Fibroblast of peridontal ligament (primary cell): ENCODE data around the gene OR2B3.
"Not testable (repeated sequence)": the region's sequence is repeated elsewhere in the genome, so short reads cannot be mapped to it uniquely, and the experiment has no call there.

ENCODE experiments used
- DNase-seq: peaks from one replicate; pipeline ENCODE4 v3.0.0-alpha.2; 2010; ENCODE audit errors: extremely low read depth

Gene OR2B3

GRCh38 chr6:29087213-29087612 is at the start of gene OR2B3:
Gene OR2B3, minus strand, starts transcription at chr6:29087313. Its CDS starts 65 bp downstream, at chr6:29087248.
- no peak for DNase-seq

- DNase-seq = no peak
Measured at GRCh38 chr6:29131691-29132090, 44.6 kb upstream of the OR2B3 start.

- DNase-seq = no peak
Measured at GRCh38 chr6:29130644-29131043, 43.5 kb upstream of the OR2B3 start.

GRCh38 chr6:29129326-29130012 is 42.4 kb upstream of the OR2B3 start:
- DNase-seq = no peak

- DNase-seq = not testable (repeated sequence)
Measured at GRCh38 chr6:29114964-29115363, 27.9 kb upstream of the OR2B3 start.

- no peak for DNase-seq
Measured at GRCh38 chr6:29112135-29112534, 25.0 kb upstream of the OR2B3 start.

GRCh38 chr6:29107758-29108157 is 20.6 kb upstream of the OR2B3 start, which contains the start of gene OR2J3:
Gene OR2J3, plus strand, starts transcription at chr6:29108058. Its CDS starts 3,833 bp downstream, at chr6:29111891.
- no peak for DNase-seq

DNA sequence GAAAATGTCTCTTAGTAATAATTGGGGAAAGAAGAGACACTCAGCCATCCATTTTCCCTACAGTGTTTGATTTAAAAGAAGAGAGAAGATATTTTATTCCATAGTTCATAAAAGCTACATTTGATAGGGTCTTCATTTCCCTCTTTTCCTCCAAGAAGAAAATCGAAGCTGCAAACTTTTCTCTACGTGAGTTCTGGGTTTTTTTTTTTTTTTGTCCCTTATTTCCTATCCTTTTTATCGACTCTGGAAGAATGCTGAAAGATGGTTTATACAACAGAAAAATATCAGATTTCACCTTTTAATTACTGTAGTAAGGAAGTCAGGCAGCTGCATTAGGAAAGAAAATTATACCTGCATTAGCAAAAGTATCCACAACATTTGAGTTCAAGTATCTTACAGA is 12.1 kb upstream of the OR2B3 start, which contains the start of gene OR2J1:
Gene OR2J1 (plus strand): TSS at position 301 of the 400 bp plus-strand sequence. CDS start 1,453 bp downstream, outside the sequence.
- no peak for DNase-seq

GRCh38 chr6:29097803-29098202 is 10.7 kb upstream of the OR2B3 start:
- DNase-seq = no peak

GRCh38 chr6:29092957-29093356 is 5.8 kb upstream of the OR2B3 start:
- DNase-seq = no peak

- DNase-seq = no peak
Measured at GRCh38 chr6:29082457-29082856, 4.7 kb downstream of the OR2B3 start.

DNA sequence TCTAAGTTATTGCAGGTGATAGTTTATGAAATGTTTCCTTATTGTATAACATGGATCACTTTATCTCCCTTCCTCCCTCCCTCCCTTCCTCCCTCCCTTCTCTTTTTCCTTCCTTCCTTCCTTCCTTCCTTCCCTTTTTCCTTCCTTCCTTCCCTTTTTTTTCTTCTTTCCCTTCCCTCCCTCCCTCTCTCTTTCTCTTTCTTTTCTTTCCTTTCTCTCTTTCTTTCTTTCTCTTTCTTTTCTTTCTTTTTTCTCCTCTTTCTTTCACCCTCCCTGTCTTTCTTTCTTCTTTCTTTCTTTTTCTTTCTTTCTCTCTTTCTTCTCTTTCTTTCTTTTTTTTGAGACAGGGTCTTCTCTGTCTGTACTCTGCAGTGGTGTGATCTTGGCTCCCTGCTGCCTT is 5.8 kb downstream of the OR2B3 start:
- no peak for DNase-seq

GRCh38 chr6:29079203-29079602 is 7.9 kb downstream of the OR2B3 start:
- DNase-seq = no peak

DNA sequence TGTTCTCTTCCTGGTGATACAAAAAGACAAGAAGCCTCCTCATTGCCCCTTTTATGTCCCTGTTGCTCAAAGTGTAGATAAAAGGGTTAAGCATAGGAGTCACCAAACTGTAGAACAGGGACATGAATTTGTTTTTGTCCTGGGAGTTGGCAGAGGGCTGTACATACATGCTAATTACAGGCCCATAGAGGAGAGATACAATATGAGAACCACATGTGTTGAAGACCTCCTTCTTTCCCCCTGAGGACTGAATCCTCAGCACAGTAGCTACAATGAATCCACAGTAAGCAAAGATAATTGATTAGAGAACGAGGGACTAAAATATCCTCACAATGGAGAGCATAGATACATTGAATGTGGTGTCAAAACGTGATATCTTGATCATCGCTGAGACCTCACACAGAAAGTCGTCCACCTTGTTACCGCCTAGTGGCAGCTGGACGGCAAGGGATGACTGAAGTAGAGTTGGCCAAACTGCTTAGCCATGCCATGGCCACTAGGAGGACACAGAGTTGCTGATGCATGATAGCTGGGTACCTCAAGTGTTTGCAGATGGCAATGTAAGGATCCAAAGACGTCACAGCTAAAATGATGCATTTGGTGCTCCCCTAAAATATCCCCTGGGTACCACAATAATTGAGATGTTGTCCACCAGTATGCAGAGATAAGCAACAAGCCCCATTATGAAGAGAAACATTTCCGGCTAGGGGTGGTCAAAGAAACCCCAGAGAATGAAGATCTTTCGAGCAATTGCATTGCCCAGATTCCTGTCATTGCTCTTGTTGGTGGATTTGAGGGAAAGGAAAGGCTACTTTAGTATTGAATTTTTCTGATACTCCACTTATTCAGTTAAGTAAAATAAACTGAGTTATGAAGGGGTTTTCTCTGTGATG is 15.0 kb downstream of the OR2B3 start:
- DNase-seq = no peak

GRCh38 chr6:29051680-29052079 is 35.4 kb downstream of the OR2B3 start:
- DNase-seq = no peak

DNA sequence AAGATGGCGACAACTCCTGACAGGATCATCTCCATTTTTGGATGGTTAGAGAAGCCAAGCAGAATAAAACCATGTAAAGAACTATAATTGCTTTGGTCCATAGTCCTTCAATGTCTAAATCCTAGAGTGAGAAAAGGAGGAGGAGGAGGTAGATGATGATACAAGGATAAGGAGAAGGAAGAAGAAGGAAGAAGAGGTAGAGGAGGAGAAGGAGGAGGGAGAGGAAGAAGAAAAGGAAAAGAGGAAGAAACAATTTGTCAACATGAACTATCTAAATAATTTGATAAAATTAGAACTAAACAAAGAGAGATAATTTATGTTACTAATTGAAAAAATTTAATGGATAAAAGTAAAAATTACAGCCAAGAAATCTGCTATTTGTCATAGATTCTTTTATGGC is 42.0 kb downstream of the OR2B3 start, which contains the start of gene OR2W1:
Gene OR2W1 (minus strand): TSS at position 101 of the 400 bp plus-strand sequence. CDS start 0 bp downstream, at position 101.
- DNase-seq = no peak
